GM19467 (cell line): Measurements from ENCODE around the gene ZNF235.
"Not testable (repeated sequence)": the region's sequence is repeated elsewhere in the genome, so short reads cannot be mapped to it uniquely, and the experiment has no call there.

ENCODE experiments used
- ATAC-seq: cut with Tn5 transposase; IDR thresholded peaks from one replicate; pipeline ENCODE4 v1.9.1; 2021; ENCODE audit warnings: mild to moderate bottlenecking, moderate library complexity; ENCODE audit not compliant: unreplicated experiment

Gene ZNF235

DNA sequence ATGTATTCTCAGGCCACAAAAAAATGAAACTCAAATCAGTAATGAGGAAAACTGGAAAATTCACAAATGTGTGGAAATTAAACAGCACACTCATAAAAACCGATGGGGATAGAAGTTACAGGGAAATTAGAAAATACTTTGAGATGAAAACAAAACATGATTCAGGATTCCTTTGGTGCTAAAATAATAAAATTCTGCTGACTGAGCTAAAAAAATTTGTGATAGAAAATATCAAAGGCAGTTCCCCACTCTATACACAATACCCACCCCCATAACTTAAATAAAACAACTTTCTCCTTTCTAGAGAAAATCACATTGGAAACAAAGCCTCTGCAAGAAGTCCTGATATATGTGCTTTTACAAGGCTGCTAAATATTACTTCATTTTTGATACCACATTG is 46.7 kb downstream of the ZNF235 start:
- no peak for ATAC-seq

DNA sequence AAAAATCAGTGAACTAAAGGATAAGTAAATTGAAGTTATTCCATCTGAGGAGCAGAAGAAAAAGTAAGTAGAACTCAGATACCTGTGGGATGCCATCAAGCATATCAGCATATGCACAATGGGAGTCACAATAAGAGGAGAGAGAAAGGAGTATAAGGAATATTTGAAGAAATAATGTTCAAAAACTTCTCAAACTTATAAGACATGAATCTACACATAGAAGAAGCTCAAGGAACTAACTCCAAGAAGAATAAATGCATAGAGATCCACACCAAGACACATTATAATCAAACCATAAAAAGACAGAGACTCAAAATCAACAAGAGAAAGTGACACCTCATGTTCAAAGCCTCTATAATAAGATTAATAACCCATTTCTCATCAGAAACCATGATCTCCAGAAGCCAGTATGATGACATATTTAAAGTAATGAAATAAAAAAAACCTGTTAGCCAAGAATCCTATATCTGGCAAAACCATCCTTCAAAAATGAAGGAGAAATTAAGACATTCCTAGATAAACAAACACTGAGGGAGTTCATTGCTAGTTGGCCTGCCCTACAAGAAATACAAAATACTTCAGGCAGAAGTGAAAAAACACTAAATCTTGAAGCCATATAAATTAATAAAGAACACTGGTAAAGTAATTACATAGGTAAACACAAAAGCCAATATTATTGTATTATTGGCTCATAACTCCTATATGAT is 49.0 kb downstream of the ZNF235 start:
- ATAC-seq = no peak

DNA sequence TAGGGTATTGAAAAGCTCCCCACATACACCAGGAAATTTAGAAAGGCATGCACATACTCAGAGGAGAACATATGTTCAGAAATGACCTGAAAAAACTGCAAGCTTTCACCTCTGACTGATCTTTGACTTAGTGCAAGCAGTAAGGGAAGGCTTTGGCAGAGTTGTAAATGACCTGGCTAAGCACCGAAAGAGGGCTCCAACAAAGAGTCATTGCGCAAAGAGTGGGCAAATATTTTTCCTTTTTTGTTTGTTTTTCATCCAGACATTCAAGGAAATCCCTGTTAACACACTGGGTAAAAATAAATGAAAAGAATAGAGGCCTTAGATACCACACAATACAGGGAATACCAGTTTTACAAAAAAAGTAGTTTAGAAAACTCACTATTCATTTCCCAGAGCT is 50.3 kb downstream of the ZNF235 start:
- ATAC-seq = no peak

DNA sequence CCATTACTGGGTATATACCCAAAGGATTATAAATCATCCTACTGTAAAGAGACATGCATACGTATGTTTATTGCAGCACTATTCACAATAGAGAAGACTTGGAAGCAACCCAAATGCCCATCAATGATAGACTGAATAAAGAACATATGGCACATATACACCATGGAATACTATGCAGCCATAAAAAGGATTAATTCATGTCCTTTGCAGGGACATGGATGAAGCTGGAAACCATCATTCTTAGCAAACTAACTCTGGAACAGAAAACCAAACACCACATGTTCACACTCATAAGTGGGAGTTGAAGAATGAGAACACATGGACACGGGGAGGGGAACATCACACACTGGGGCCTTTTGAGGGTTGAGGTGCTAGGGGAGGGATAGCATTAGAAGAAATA is 51.4 kb downstream of the ZNF235 start:
- not testable (repeated sequence) for ATAC-seq

DNA sequence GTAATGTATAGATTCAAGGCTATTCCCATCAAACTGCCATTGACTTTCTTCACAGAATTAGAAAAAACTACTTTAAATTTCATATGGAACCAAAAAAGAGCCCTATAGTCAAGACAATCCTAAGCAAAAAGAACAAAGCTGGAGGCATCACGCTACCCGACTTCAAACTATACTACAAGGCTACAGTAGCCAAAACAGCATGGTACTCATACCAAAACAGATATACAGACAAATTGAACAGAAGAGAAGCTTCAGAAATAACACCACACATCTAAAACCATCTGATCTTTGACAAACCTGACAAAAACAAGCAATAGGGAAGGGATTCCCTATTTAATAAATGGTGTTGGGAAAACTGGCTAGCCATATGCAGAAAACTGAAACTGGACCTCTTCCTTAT is 52.5 kb downstream of the ZNF235 start:
- ATAC-seq = not testable (repeated sequence)

DNA sequence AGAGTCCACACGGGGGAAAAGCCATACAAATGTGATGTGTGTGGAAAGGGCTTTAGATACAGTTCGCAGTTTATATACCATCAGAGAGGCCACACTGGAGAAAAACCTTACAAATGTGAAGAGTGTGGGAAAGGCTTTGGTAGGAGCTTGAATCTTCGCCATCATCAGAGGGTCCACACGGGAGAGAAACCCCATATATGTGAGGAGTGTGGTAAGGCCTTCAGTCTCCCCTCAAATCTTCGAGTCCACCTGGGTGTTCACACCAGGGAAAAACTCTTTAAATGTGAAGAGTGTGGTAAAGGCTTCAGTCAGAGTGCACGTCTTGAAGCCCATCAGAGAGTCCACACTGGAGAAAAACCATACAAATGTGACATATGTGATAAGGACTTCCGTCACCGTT is 68.4 kb downstream of the ZNF235 start:
- ATAC-seq = no peak
